ENCODE data around the gene TAGLN. TPM values are rescaled to one million over a fixed set of nuclear protein-coding genes. Genes with fewer than 3 reads are reported as not detected.
"Not testable (repeated sequence)": the region's sequence is repeated elsewhere in the genome, so short reads cannot be mapped to it uniquely, and the experiment has no call there.

TAGLN gene
- total RNA-seq, 1 donor from 2014 or later: 6.0 TPM

GRCh38 chr11:117195761-117196160, 3.4 kb upstream of the TAGLN start:
- DNase-seq (ENCODE audit: low read depth in 2 of 2): no peak

- no peak for DNase-seq (ENCODE audit: low read depth in 2 of 2)
Measured at GRCh38 chr11:117197006-117197405, 2.2 kb upstream of the TAGLN start.

GRCh38 chr11:117197516-117198456, 1.4 kb upstream of the TAGLN start:
- DNase-seq (ENCODE audit: low read depth in 2 of 2): no peak

- no peak for DNase-seq (ENCODE audit: low read depth in 2 of 2)
Measured at GRCh38 chr11:117198613-117199012, 557 bp upstream of the TAGLN start.

GRCh38 chr11:117199916-117200812, 994 bp downstream of the TAGLN start:
- DNase-seq (ENCODE audit: low read depth in 2 of 2): no peak

- no peak for DNase-seq (ENCODE audit: low read depth in 2 of 2)
Measured at GRCh38 chr11:117200813-117201657, 1.9 kb downstream of the TAGLN start.

GRCh38 chr11:117201658-117202305, 2.6 kb downstream of the TAGLN start:
- DNase-seq (ENCODE audit: low read depth in 2 of 2): no peak

- DNase-seq (ENCODE audit: low read depth in 2 of 2): no peak
Measured at GRCh38 chr11:117202386-117203068, 3.4 kb downstream of the TAGLN start.

GRCh38 chr11:117203069-117203407, 3.9 kb downstream of the TAGLN start:
- DNase-seq (ENCODE audit: low read depth in 2 of 2): no peak

GRCh38 chr11:117204283-117205080, 5.3 kb downstream of the TAGLN start:
- DNase-seq (ENCODE audit: low read depth in 2 of 2): no peak

- DNase-seq (ENCODE audit: low read depth in 2 of 2): no peak
Measured at GRCh38 chr11:117205211-117205818, 6.1 kb downstream of the TAGLN start.

GRCh38 chr11:117206111-117206510, 6.9 kb downstream of the TAGLN start:
- not testable (repeated sequence) for DNase-seq (ENCODE audit: low read depth in 2 of 2)

- not testable (repeated sequence) for DNase-seq (ENCODE audit: low read depth in 2 of 2)
Measured at GRCh38 chr11:117206859-117207258, 7.7 kb downstream of the TAGLN start.

GRCh38 chr11:117207481-117207880, 8.3 kb downstream of the TAGLN start:
- DNase-seq (ENCODE audit: low read depth in 2 of 2): not testable (repeated sequence)

- not testable (repeated sequence) for DNase-seq (ENCODE audit: low read depth in 2 of 2)
Measured at GRCh38 chr11:117208710-117209109, 9.5 kb downstream of the TAGLN start.

- not testable (repeated sequence) for DNase-seq (ENCODE audit: low read depth in 2 of 2)
Measured at GRCh38 chr11:117209351-117210125, 10.4 kb downstream of the TAGLN start.

- DNase-seq (ENCODE audit: low read depth in 2 of 2): no peak
Measured at GRCh38 chr11:117210620-117211019, 11.4 kb downstream of the TAGLN start.

- DNase-seq (ENCODE audit: low read depth in 2 of 2): no peak
Measured at GRCh38 chr11:117212697-117213355, 13.7 kb downstream of the TAGLN start.

All from dermis microvascular lymphatic vessel endothelial cell (primary cell).